HG03097 (cell line): ENCODE results near the gene BTBD6.
A peak's percentile ranks its signal among the peaks of the same experiment; 100 is the strongest.

Experiments
- ATAC-seq: cut with Tn5 transposase; IDR thresholded peaks from one replicate; pipeline ENCODE4 v1.9.1; 2021; ENCODE audit not compliant: unreplicated experiment, low FRiP score

BTBD6 gene

GRCh38 chr14:105248368-105249181 lies at the start of gene BTBD6:
Gene BTBD6 (plus strand): TSS chr14:105248533. CDS start chr14:105248712, 179 bp downstream.
- ATAC-seq, result peak; percentile 65

GRCh38 chr14:105198588-105198987 lies 49.7 kb upstream of the BTBD6 start:
- ATAC-seq, result no peak

GRCh38 chr14:105199093-105199492 lies 49.2 kb upstream of the BTBD6 start:
- no peak for ATAC-seq

- ATAC-seq, result no peak
These were observed 48.3 kb upstream of the BTBD6 start for GRCh38 chr14:105200074-105200473.

- no peak for ATAC-seq
These were observed 47.7 kb upstream of the BTBD6 start for GRCh38 chr14:105200641-105201040.

GRCh38 chr14:105201156-105201924 lies 47.0 kb upstream of the BTBD6 start:
- no peak for ATAC-seq

GRCh38 chr14:105201925-105202513 lies 46.3 kb upstream of the BTBD6 start:
- ATAC-seq, result no peak

- no peak for ATAC-seq
These were observed 45.2 kb upstream of the BTBD6 start for GRCh38 chr14:105203057-105203531.

- no peak for ATAC-seq
These were observed 44.6 kb upstream of the BTBD6 start for GRCh38 chr14:105203701-105204100.

GRCh38 chr14:105204206-105204930 lies 44.0 kb upstream of the BTBD6 start:
- ATAC-seq, result no peak

GRCh38 chr14:105204931-105205672 lies 43.2 kb upstream of the BTBD6 start:
- no peak for ATAC-seq

GRCh38 chr14:105205673-105206208 lies 42.6 kb upstream of the BTBD6 start:
- ATAC-seq, result no peak

- ATAC-seq, result no peak
These were observed 41.5 kb upstream of the BTBD6 start for GRCh38 chr14:105206873-105207272.

- ATAC-seq, result no peak
These were observed 40.9 kb upstream of the BTBD6 start for GRCh38 chr14:105207460-105207901.

GRCh38 chr14:105207996-105208737 lies 40.2 kb upstream of the BTBD6 start:
- no peak for ATAC-seq

- no peak for ATAC-seq
These were observed 39.6 kb upstream of the BTBD6 start for GRCh38 chr14:105208738-105209075.

GRCh38 chr14:105209091-105209490 lies 39.2 kb upstream of the BTBD6 start:
- ATAC-seq, result no peak

GRCh38 chr14:105209646-105210045 lies 38.7 kb upstream of the BTBD6 start:
- no peak for ATAC-seq
